Activated CD4-positive, alpha-beta T cell treated with anti-CD3 and anti-CD28 coated beads, Interleukin-2, amount 50 U/mL, for 16 hours (primary cell): ENCODE results near the gene LCN15.
A peak's percentile ranks its signal among the peaks of the same experiment; 100 is the strongest.

Source experiments
- DNase-seq: peaks from one replicate; pipeline ENCODE4 v3.0.0-alpha.2; 2020

The LCN15 gene

GRCh38 chr9:136740069-136740468, 24.2 kb downstream of the LCN15 start:
- DNase-seq, result no peak

- no peak for DNase-seq
Measured at GRCh38 chr9:136739509-136739908, 24.8 kb downstream of the LCN15 start.

GRCh38 chr9:136738960-136739359, 25.4 kb downstream of the LCN15 start:
- DNase-seq, result no peak

GRCh38 chr9:136735812-136736480, 28.4 kb downstream of the LCN15 start:
- DNase-seq, result no peak

- DNase-seq, result peak; percentile 57
Measured at GRCh38 chr9:136734837-136735496, 29.4 kb downstream of the LCN15 start.

GRCh38 chr9:136733611-136734010, 30.7 kb downstream of the LCN15 start:
- DNase-seq, result no peak

- DNase-seq, result no peak
Measured at GRCh38 chr9:136732444-136733178, 31.7 kb downstream of the LCN15 start.

- DNase-seq, result no peak
Measured at GRCh38 chr9:136729926-136730325, 34.4 kb downstream of the LCN15 start.

- peak; percentile 58 for DNase-seq
Measured at GRCh38 chr9:136729144-136729543, 35.2 kb downstream of the LCN15 start.

- no peak for DNase-seq
Measured at GRCh38 chr9:136728548-136729123, 35.7 kb downstream of the LCN15 start.

GRCh38 chr9:136728080-136728547, 36.2 kb downstream of the LCN15 start:
- DNase-seq, result peak; percentile 93

- peak; percentile 62 for DNase-seq
Measured at GRCh38 chr9:136726631-136727191, 37.6 kb downstream of the LCN15 start.

- no peak for DNase-seq
Measured at GRCh38 chr9:136726118-136726517, 38.2 kb downstream of the LCN15 start.

GRCh38 chr9:136725612-136726011, 38.7 kb downstream of the LCN15 start:
- DNase-seq, result no peak

- DNase-seq, result no peak
Measured at GRCh38 chr9:136724772-136725171, 39.5 kb downstream of the LCN15 start.

- DNase-seq, result no peak
Measured at GRCh38 chr9:136723989-136724388, 40.3 kb downstream of the LCN15 start.

GRCh38 chr9:136723362-136723976, 40.8 kb downstream of the LCN15 start:
- DNase-seq, result no peak

GRCh38 chr9:136722969-136723356, 41.4 kb downstream of the LCN15 start:
- DNase-seq, result no peak

- DNase-seq, result no peak
Measured at GRCh38 chr9:136722093-136722968, 42.0 kb downstream of the LCN15 start.

- DNase-seq, result no peak
Measured at GRCh38 chr9:136721339-136722092, 42.8 kb downstream of the LCN15 start.

GRCh38 chr9:136720898-136721338, 43.4 kb downstream of the LCN15 start:
- DNase-seq, result no peak
